HEK293T (cell line): ENCODE measurements around the gene SLAMF6.

Experiments used
- CTCF ChIA-PET: fragments of 350-600 bp; formaldehyde crosslinking; extraction: SDS; loops from one replicate; lab custom pipeline; 2021; ENCODE audit warnings: antibody characterized with exemption, inconsistent platforms; lab: Yijun Ruan, JAX
- POLR2A ChIA-PET: fragments of 350-600 bp; formaldehyde crosslinking; extraction: SDS; loops from one replicate; lab custom pipeline; 2020; ENCODE audit warnings: antibody characterized with exemption, inconsistent platforms; lab: Yijun Ruan, JAX
- DNase-seq: peaks from one replicate; pipeline ENCODE4 v3.0.0; 2012; ENCODE audit warnings: mixed read lengths; ENCODE audit errors: extremely low spot score
- ARNT ChIP-seq: fragments of 450-650 bp; IDR thresholded peaks from 2 replicates; pipeline ENCODE4 v1.6.1; 2017; ENCODE audit warnings: mild to moderate bottlenecking
- BHLHE40 ChIP-seq: fragments of 450-650 bp; IDR thresholded peaks from 2 replicates; pipeline ENCODE4 v1.6.1; 2016; ENCODE audit warnings: mild to moderate bottlenecking, moderate library complexity, borderline replicate concordance
- CTBP1 ChIP-seq: fragments of 450-650 bp; IDR thresholded peaks from 2 replicates; pipeline ENCODE4 v1.6.1; 2016; ENCODE audit warnings: borderline replicate concordance
- ELF4 ChIP-seq: fragments of 450-650 bp; IDR thresholded peaks from 2 replicates; pipeline ENCODE4 v1.6.1; 2017; ENCODE audit warnings: antibody characterized with exemption
- FOXA1 ChIP-seq: fragments of 450-650 bp; IDR thresholded peaks from 2 replicates; pipeline ENCODE4 v1.6.1; 2016; ENCODE audit warnings: mild to moderate bottlenecking
- FOXK2 ChIP-seq: fragments of 450-650 bp; IDR thresholded peaks from 2 replicates; pipeline ENCODE4 v1.6.1; 2016; ENCODE audit warnings: mild to moderate bottlenecking
- FOXM1 ChIP-seq: fragments of 450-650 bp; IDR thresholded peaks from 2 replicates; pipeline ENCODE4 v1.6.1; 2017; ENCODE audit warnings: mild to moderate bottlenecking, borderline replicate concordance
- HDGF ChIP-seq: fragments of 450-650 bp; IDR thresholded peaks from 2 replicates; pipeline ENCODE4 v1.6.1; 2017; ENCODE audit warnings: antibody characterized with exemption, borderline replicate concordance
- L3MBTL2 ChIP-seq: fragments of 450-650 bp; conservative IDR thresholded peaks from 2 replicates; pipeline ENCODE4 v1.6.1; 2016; ENCODE audit warnings: mild to moderate bottlenecking
- LEF1 ChIP-seq: fragments of 450-650 bp; IDR thresholded peaks from 2 replicates; pipeline ENCODE4 v1.6.1; 2017; ENCODE audit warnings: mild to moderate bottlenecking, borderline replicate concordance
- NFRKB ChIP-seq: fragments of 450-650 bp; IDR thresholded peaks from 2 replicates; pipeline ENCODE4 v1.6.1; 2016; ENCODE audit warnings: mild to moderate bottlenecking, moderate library complexity
- SP1 ChIP-seq: fragments of 450-650 bp; IDR thresholded peaks from 2 replicates; pipeline ENCODE4 v1.6.1; 2017
- SUZ12 ChIP-seq: fragments of 450-650 bp; IDR thresholded peaks from 2 replicates; pipeline ENCODE4 v1.6.1; 2016; ENCODE audit warnings: mild to moderate bottlenecking
- TARDBP ChIP-seq: fragments of 450-650 bp; IDR thresholded peaks from 2 replicates; pipeline ENCODE4 v1.6.1; 2016
- ZNF384 ChIP-seq: fragments of 450-650 bp; IDR thresholded peaks from 2 replicates; pipeline ENCODE4 v1.6.1; 2016
- TF ChIP-seq, protein P1 (sequence below): fragments of 450-650 bp; IDR thresholded peaks from 2 replicates; pipeline ENCODE4 v1.6.1; 2016

Gene SLAMF6

DNA sequence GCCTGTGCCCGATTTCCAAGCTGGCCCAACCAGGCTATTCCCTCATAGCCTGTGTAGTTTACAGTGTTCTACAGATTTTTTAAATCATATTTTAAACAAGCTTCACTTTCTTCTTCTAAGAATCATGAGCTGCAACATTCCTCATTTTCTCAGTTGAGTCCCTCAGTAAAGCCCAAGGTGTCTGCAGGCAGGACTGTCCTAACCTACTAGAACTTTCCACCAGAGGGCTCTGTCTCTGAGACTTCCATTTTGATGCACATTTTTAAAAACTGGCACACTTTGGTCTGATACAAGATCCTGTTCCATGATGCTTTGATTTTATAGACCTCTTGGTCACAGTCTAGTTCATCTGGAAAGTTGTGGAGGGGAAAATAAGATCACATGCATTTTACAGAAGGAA is 21.6 kb upstream of the SLAMF6 start:
- DNase-seq, result no peak
- CTCF ChIA-PET, result no interaction called here
- TF ChIP-seq TARDBP, result no peak
- no peak for TF ChIP-seq LEF1
- no peak for TF ChIP-seq L3MBTL2
- TF ChIP-seq FOXA1, result no peak
- POLR2A ChIA-PET, result no interaction called here

DNA sequence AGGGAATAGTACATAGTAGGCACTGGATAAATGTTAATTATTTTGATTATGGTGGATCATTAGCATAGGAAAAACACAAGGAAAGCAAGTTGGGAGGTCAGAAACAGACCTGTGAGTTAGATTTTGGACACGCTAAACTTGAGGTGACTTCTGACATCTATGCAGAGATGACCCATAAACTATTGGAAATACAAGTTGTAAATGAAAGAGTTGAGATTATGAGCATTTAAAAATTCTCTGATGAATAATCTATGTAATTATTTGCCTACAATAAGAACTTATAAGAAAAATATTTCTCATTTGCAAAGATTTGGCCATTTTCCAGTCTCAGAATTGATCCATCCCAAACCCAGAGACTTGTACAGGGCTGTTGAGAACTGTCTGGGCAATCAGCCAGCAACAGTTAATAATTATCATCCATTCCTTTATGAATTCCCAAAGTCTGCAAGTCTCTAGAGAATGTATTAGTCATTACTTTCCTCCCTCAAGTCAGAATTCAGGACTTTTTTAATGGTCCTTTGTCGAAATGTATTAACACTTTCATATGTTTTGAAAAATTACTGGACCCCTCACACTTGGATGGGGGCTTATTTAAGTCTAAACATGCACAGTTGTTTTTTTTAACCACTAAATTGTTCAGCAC is 19.4 kb upstream of the SLAMF6 start:
- no peak for TF ChIP-seq L3MBTL2
- TF ChIP-seq CTBP1, result no peak
- no peak for TF ChIP-seq NFRKB
- no peak for TF ChIP-seq FOXM1
- no peak for TF ChIP-seq SUZ12
- no peak for TF ChIP-seq ELF4
- TF ChIP-seq HDGF, result no peak
- no peak for TF ChIP-seq ARNT
- no peak for TF ChIP-seq LEF1
- TF ChIP-seq FOXK2, result no peak
- TF ChIP-seq BHLHE40, result no peak
- TF ChIP-seq ZNF384, result no peak
- POLR2A ChIA-PET, result no interaction called here
- no peak for DNase-seq
- CTCF ChIA-PET, result no interaction called here

DNA sequence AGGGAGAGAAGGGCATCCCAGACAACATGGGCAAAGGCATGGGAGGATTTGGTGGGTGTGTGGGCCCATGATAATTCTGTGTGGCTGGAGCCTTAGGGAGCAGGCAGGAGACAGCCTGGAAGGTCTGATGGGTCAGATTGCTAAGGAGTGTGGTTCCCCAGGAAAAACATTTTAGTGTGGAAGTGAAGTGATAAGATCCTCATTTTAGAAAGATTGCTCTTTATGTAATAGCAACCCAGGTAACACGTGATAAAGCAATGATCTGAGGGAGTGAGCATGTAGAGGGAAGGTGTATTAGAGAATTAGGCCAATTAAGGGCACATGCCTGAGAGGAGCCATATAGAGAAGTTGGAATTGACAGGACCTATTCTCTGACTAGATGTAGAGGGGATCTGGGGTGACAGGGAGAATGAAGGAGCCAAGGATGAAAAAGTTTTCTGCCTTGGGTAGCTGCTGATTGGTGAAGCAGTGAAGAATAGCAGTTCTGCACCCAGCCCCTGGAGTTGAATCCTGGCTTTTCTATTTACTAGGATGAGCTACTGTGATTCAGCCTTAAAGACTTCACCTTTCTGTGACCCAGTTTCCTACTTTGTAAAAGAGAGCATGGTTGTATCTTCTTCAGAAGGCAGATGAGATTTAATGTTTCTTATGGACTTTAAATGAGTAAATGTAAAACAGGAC is 18.7 kb upstream of the SLAMF6 start:
- POLR2A ChIA-PET, result no interaction called here
- no peak for DNase-seq
- TF ChIP-seq ARNT (no peak), SUZ12 (no peak), FOXM1 (no peak), L3MBTL2 (no peak), BHLHE40 (no peak), NFRKB (no peak), FOXK2 (no peak), ZNF384 (no peak), ELF4 (no peak), FOXA1 (no peak), SP1 (no peak), TARDBP (no peak), HDGF (no peak), LEF1 (no peak), CTBP1 (no peak)
- TF ChIP-seq, protein P1, sequence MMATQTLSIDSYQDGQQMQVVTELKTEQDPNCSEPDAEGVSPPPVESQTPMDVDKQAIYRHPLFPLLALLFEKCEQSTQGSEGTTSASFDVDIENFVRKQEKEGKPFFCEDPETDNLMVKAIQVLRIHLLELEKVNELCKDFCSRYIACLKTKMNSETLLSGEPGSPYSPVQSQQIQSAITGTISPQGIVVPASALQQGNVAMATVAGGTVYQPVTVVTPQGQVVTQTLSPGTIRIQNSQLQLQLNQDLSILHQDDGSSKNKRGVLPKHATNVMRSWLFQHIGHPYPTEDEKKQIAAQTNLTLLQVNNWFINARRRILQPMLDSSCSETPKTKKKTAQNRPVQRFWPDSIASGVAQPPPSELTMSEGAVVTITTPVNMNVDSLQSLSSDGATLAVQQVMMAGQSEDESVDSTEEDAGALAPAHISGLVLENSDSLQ, result no peak
- CTCF ChIA-PET, result no interaction called here

DNA sequence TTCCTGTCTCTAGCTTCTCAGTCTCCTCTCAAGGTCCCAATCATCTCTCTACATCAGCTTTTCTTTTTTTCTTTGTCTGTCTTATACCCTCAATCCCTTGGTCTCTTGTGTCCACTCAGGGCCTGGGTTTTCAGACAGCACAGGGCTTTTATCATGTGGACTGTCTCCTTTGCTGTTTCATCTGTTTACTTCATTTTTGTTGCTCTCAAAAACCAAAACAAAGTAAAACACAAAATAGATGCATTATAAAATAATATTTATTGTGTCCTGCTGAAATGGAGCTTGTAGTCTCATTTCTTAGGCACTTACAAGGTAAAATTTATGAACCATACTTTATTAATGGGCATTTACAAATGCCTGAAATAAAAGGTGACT is 17.8 kb upstream of the SLAMF6 start:
- DNase-seq, result no peak
- ChIA-PET CTCF (no interaction called here), POLR2A (no interaction called here)
- no peak for TF ChIP-seq SP1
- TF ChIP-seq FOXM1, result no peak
- TF ChIP-seq HDGF, result no peak
- no peak for TF ChIP-seq TARDBP
- TF ChIP-seq, protein P1, result no peak
- no peak for TF ChIP-seq NFRKB
- no peak for TF ChIP-seq SUZ12
- no peak for TF ChIP-seq FOXK2
- TF ChIP-seq FOXA1, result no peak
- no peak for TF ChIP-seq ARNT
- TF ChIP-seq BHLHE40, result no peak
- TF ChIP-seq LEF1, result no peak
- no peak for TF ChIP-seq L3MBTL2
- TF ChIP-seq ELF4, result no peak
- no peak for TF ChIP-seq CTBP1
- TF ChIP-seq ZNF384, result no peak

DNA sequence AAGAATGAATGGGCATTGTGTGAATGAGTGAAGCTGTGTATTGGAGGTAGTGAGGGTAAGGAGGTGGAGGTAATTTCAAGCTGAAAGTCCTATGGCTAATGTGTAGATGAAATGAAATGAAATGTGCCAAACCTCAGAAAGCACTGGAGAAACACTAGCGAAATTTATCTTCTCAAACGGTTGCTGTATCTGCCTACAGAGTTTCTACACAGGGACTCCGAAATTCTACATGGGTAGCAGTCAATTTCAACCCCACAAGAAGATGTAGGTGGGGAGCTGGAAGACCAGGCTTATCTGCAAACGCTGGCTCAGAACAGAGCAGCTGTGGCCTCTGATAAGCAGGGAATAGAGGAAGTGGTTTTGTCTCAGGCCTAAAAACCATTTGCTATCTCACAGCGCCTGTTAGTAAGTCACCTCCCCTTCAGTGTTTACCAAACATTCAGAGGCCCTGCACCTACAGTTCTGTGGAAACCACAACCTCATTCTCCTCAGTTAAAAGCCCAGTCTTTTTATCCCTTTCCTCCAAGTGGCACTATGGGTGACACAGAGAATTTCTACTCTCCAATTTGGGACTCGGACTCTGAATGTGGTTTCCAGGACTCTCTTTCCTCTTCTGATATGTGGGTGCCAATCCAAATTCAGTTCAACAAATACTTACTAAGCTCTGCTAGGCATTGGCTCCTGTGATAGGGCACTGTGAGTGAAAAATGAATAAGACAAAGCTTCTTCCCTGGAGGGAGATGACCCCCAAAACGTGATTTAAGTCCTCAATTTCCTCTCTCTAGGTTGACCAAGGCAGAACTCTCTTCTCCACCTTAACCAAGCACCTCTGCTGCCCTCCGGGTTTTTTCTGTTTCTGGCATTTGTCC is 17.2 kb upstream of the SLAMF6 start:
- no peak for DNase-seq
- ChIA-PET POLR2A (no interaction called here), CTCF (no interaction called here)
- TF ChIP-seq TARDBP (no peak), FOXM1 (no peak), FOXA1 (no peak), ARNT (no peak), CTBP1 (no peak), SUZ12 (no peak), FOXK2 (no peak), ZNF384 (no peak), SP1 (no peak), NFRKB (no peak)

DNA sequence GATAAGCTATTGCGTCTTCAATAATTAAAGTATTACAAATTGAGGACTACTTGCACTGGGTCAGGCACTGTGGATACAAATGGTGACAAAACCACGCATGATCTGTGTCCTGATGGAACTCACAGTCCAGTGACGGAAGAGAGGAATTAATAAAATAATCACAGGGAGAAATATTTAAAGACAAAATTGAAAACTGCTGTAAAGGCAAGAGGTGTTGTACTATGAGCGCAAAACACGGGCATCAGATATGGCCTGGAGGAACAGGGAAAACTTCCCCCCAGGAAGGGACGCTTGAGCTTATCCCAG is 16.6 kb upstream of the SLAMF6 start:
- DNase-seq, result no peak
- TF ChIP-seq CTBP1, result no peak
- POLR2A ChIA-PET, result no interaction called here
- CTCF ChIA-PET, result no interaction called here
